ENCODE measurements around the gene SPECC1L.

Gene SPECC1L

GRCh38 chr22:24357547-24357946 lies 86.9 kb downstream of the SPECC1L start:
- H3K4me3 ChIP-seq (ENCODE audit: insufficient read depth, low read length, poor library complexity, severe bottlenecking), result no peak overlapping the region
- TF ChIP-seq EZH2phosphoT487 (conservative IDR thresholded peaks at IDR 0.05; ENCODE audit: low read length) (no peak), CTCF (IDR thresholded peaks at IDR 0.05; ENCODE audit: insufficient read depth, low read length, poor library complexity, severe bottlenecking) (no peak)
- H3K9me2 ChIP-seq (replicated peaks; ENCODE audit: insufficient read depth, low read length), result no peaks in the 10 kb centered on the region
- H3K27me3 ChIP-seq (ENCODE audit: low read length), result no peaks in the 10 kb centered on the region
- no peak overlapping the region for H3K4me2 ChIP-seq (ENCODE audit: low read depth, low read length, poor library complexity, severe bottlenecking)
- no peak overlapping the region for H2AFZ ChIP-seq (ENCODE audit: low read depth, low read length, severe bottlenecking)
- no peak overlapping the region for H3K27ac ChIP-seq (ENCODE audit: low read depth, low read length)
- no peak overlapping the region for H3K9ac ChIP-seq (ENCODE audit: low read length)
- no peaks in the 10 kb centered on the region for H4K20me1 ChIP-seq (ENCODE audit: low read depth, low read length)
- H3F3A ChIP-seq (ENCODE audit: insufficient read depth), result 0 out of 2 replicates have a peak, but pooled peaks cover 4% of the 10 kb centered on the region
- H3K36me3 ChIP-seq (ENCODE audit: low read length), result peaks cover 23% of the 10 kb centered on the region
- H3K79me2 ChIP-seq (ENCODE audit: insufficient read depth, low read length), result no peaks in the 10 kb centered on the region
- H3K9me3 ChIP-seq (ENCODE audit: insufficient read depth, low read length), result no peaks in the 10 kb centered on the region

GRCh38 chr22:24358105-24358836 lies 87.6 kb downstream of the SPECC1L start:
- Histone ChIP-seq H3K9ac (ENCODE audit: low read length) (no peak overlapping the region), H3K9me2 (replicated peaks; ENCODE audit: insufficient read depth, low read length) (no peaks in the 10 kb centered on the region), H3F3A (ENCODE audit: insufficient read depth) (no peaks in the 10 kb centered on the region), H3K27me3 (ENCODE audit: low read length) (no peaks in the 10 kb centered on the region), H3K36me3 (ENCODE audit: low read length) (peaks cover 16% of the 10 kb centered on the region), H3K79me2 (ENCODE audit: insufficient read depth, low read length) (no peaks in the 10 kb centered on the region), H3K27ac (ENCODE audit: low read depth, low read length) (no peak overlapping the region), H2AFZ (ENCODE audit: low read depth, low read length, severe bottlenecking) (no peak overlapping the region), H4K20me1 (ENCODE audit: low read depth, low read length) (no peaks in the 10 kb centered on the region), H3K9me3 (ENCODE audit: insufficient read depth, low read length) (no peaks in the 10 kb centered on the region), H3K4me2 (ENCODE audit: low read depth, low read length, poor library complexity, severe bottlenecking) (no peak overlapping the region), H3K4me3 (ENCODE audit: insufficient read depth, low read length, poor library complexity, severe bottlenecking) (no peak overlapping the region)
- no peak for TF ChIP-seq CTCF (IDR thresholded peaks at IDR 0.05; ENCODE audit: insufficient read depth, low read length, poor library complexity, severe bottlenecking)
- no peak for TF ChIP-seq EZH2phosphoT487 (conservative IDR thresholded peaks at IDR 0.05; ENCODE audit: low read length)

DNA sequence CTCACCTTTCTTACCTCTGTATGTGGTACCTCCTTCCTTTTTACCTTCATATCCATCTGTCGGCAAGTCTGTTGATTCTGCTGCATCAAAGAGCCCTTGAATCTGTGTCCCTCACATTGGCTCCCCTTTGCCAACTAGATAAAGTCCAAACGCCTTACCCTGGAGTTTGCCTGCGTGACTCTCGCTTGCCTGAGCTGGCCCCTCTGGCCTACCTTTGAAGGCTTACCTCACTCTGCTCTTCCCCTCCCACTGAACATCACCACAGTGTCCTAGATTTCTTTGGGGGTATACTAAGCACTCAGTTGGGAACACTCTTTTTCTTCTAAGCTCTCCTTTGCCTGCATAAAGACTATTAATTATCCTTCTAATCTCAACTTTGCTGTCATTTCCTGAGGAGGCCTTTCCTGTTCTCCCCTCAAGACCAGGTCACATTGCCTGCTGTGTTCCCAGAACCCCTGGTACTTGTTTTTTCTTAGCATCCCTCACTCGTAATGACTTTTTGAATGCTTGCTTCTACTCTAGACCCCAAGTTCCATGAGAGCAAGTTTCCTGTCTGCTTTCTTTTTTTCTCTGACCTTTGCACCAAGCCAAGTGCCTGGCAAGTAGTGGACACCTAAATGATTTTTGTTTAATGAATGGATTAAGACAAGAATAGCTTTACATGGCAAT lies 89.0 kb downstream of the SPECC1L start:
- H3K4me3 ChIP-seq (ENCODE audit: insufficient read depth, low read length, poor library complexity, severe bottlenecking), result no peak overlapping the region
- no peaks in the 10 kb centered on the region for H3K79me2 ChIP-seq (ENCODE audit: insufficient read depth, low read length)
- H3K27ac ChIP-seq (ENCODE audit: low read depth, low read length), result no peak overlapping the region
- no peaks in the 10 kb centered on the region for H3K9me3 ChIP-seq (ENCODE audit: insufficient read depth, low read length)
- no peaks in the 10 kb centered on the region for H3F3A ChIP-seq (ENCODE audit: insufficient read depth)
- no peaks in the 10 kb centered on the region for H3K27me3 ChIP-seq (ENCODE audit: low read length)
- no peaks in the 10 kb centered on the region for H4K20me1 ChIP-seq (ENCODE audit: low read depth, low read length)
- no peaks in the 10 kb centered on the region for H3K9me2 ChIP-seq (replicated peaks; ENCODE audit: insufficient read depth, low read length)
- peaks cover 6% of the 10 kb centered on the region; the same call in 1 of the 2 replicates for H3K36me3 ChIP-seq (ENCODE audit: low read length)
- H3K9ac ChIP-seq (ENCODE audit: low read length), result no peak overlapping the region
- no peak overlapping the region for H2AFZ ChIP-seq (ENCODE audit: low read depth, low read length, severe bottlenecking)
- TF ChIP-seq EZH2phosphoT487 (conservative IDR thresholded peaks at IDR 0.05; ENCODE audit: low read length) (no peak), CTCF (IDR thresholded peaks at IDR 0.05; ENCODE audit: insufficient read depth, low read length, poor library complexity, severe bottlenecking) (no peak)
- no peak overlapping the region for H3K4me2 ChIP-seq (ENCODE audit: low read depth, low read length, poor library complexity, severe bottlenecking)

All from SU-DHL-6 (cell line).